HepG2 (cell line): ENCODE measurements around the gene ZBTB45. TPM values are rescaled to one million over a fixed set of nuclear protein-coding genes. Genes with fewer than 3 reads are reported as not detected.

ENCODE experiments used
- GABPA ChIP-seq, 2 experiments: IDR thresholded peaks; 2 replicates each; pipeline ENCODE4 v1.6.1; 2011 to 2016; ENCODE audit warnings: low read depth in 2 of 2, low read length in 1 of 2, missing biosample characterization in 1 of 2, missing genetic modification characterization in 1 of 2
- HOXA5 ChIP-seq: sonication (generic); formaldehyde crosslinking; IDR thresholded peaks from 2 replicates; pipeline ENCODE4 v1.4.0; 2020; ENCODE audit warnings: missing genetic modification reagents
- PHF20 ChIP-seq: sonication (generic); formaldehyde crosslinking; IDR thresholded peaks from 2 replicates; pipeline ENCODE4 v1.5.0; 2020; ENCODE audit warnings: mild to moderate bottlenecking, missing genetic modification reagents
- TCF7 ChIP-seq: sonication (generic); IDR thresholded peaks from 2 replicates; pipeline ENCODE4 v1.6.1; 2016; ENCODE audit warnings: antibody characterized with exemption, low read depth
- polyA plus RNA-seq, 8 experiments: library from polyadenylated mRNA; depleted of rRNA in 3 of 8; stranded (reverse) in 7 of 8; unstranded in 1 of 8; fragments of >200 nt; fragmentation: Illumina TruSeq in 4 of 8; extraction: Trizol in 4 of 8; gene quantifications; 2 replicates each; pipeline versions ENCODE4 v1.2.1 to v1.2.3, GENCODE V29; 2011 to 2016; ENCODE audit warnings: low read depth in 4 of 8, missing spikeins in 1 of 8, mixed read lengths in 1 of 8; ENCODE audit not compliant: insufficient read depth in 1 of 8
- total RNA-seq, 5 experiments: library from RNA; depleted of rRNA; stranded (reverse); fragments of >200 nt; fragmentation: Illumina TruSeq; extraction: Trizol; gene quantifications; 2 replicates each; pipeline ENCODE4 v1.2.3, GENCODE V29; 2016; ENCODE audit warnings: low read depth in 1 of 5
- TF ChIP-seq, protein P1 (sequence below): sonication (generic); formaldehyde crosslinking; conservative IDR thresholded peaks from 2 replicates; pipeline ENCODE4 v1.4.0; 2020; ENCODE audit warnings: mild to moderate bottlenecking, missing genetic modification reagents, moderate library complexity
- TF ChIP-seq, protein P2 (sequence below): sonication (generic); formaldehyde crosslinking; IDR thresholded peaks from 2 replicates; pipeline ENCODE4 v1.4.0; 2020; ENCODE audit warnings: missing genetic modification reagents

The ZBTB45 gene
- total and polyA plus RNA-seq, 2 of the 13 experiments (the other 11 are each of a cell fraction or from before 2014, with no cell fraction given), result 3.0 to 3.7 TPM

DNA sequence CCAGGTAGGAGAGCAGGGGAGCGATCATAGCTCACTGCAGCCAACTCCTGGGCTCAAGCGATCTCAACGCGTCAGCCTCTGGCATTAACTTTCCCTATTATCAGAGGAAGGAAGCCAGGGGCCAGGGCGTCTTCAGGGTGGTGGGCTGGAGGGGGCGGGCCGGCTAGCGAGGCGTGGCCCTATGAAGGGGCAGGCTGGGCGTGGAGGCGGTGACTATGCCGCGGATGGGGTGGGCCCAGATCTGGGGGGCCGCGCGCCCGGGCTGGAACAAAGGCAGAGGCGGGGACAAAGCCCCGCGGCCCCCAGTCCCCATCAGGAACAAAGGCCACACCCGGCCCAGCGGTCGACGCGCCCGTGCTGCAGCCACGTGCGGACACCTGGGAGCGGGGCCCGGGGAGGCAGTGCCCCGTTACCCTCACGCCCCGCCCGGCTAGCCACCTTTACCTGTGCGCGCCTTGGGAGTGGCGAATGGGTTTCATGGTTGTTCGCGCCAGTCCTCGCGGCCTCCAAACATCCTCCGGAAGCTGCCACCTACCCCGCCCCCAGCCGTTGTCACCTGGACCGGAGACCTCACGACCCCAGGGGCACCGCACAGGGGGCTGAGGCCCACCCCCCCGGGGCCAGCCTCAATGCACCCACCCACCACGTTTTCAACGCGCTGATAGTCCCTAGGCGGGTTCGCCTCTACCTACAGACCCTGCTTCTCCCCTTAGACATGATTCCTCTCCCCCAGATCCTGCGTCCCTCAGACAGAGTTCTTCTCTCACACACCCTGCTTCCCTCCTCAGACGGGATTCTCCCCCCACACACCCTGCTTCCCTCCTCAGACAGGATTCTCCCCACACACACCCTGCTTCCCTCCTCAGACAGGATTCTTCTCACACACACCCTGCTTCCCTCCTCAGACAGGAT lies 18.9 kb upstream of the ZBTB45 start (continued):
- TF ChIP-seq, protein P1, sequence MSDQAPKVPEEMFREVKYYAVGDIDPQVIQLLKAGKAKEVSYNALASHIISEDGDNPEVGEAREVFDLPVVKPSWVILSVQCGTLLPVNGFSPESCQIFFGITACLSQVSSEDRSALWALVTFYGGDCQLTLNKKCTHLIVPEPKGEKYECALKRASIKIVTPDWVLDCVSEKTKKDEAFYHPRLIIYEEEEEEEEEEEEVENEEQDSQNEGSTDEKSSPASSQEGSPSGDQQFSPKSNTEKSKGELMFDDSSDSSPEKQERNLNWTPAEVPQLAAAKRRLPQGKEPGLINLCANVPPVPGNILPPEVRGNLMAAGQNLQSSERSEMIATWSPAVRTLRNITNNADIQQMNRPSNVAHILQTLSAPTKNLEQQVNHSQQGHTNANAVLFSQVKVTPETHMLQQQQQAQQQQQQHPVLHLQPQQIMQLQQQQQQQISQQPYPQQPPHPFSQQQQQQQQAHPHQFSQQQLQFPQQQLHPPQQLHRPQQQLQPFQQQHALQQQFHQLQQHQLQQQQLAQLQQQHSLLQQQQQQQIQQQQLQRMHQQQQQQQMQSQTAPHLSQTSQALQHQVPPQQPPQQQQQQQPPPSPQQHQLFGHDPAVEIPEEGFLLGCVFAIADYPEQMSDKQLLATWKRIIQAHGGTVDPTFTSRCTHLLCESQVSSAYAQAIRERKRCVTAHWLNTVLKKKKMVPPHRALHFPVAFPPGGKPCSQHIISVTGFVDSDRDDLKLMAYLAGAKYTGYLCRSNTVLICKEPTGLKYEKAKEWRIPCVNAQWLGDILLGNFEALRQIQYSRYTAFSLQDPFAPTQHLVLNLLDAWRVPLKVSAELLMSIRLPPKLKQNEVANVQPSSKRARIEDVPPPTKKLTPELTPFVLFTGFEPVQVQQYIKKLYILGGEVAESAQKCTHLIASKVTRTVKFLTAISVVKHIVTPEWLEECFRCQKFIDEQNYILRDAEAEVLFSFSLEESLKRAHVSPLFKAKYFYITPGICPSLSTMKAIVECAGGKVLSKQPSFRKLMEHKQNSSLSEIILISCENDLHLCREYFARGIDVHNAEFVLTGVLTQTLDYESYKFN, result peak; percentile 47
- TF ChIP-seq, protein P2, sequence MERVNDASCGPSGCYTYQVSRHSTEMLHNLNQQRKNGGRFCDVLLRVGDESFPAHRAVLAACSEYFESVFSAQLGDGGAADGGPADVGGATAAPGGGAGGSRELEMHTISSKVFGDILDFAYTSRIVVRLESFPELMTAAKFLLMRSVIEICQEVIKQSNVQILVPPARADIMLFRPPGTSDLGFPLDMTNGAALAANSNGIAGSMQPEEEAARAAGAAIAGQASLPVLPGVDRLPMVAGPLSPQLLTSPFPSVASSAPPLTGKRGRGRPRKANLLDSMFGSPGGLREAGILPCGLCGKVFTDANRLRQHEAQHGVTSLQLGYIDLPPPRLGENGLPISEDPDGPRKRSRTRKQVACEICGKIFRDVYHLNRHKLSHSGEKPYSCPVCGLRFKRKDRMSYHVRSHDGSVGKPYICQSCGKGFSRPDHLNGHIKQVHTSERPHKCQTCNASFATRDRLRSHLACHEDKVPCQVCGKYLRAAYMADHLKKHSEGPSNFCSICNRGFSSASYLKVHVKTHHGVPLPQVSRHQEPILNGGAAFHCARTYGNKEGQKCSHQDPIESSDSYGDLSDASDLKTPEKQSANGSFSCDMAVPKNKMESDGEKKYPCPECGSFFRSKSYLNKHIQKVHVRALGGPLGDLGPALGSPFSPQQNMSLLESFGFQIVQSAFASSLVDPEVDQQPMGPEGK (CRISPR knock-in tag), result peak; percentile 55
- TF ChIP-seq PHF20 (CRISPR knock-in tag) (0 out of 2 replicates have a peak, but pooled peaks have one; percentile 19), TCF7 (peak; percentile 17; the same call in 1 of the 2 replicates), HOXA5 (CRISPR knock-in tag) (no peak), GABPA (IDR thresholded peaks at IDR 0.05; ENCODE audit: low read depth, low read length) (peak; percentile 52), GABPA (CRISPR knock-in tag; IDR thresholded peaks at IDR 0.05; ENCODE audit: low read depth) (peak; percentile 78)
- TF ChIP-seq, all 625 proteins: peak for 58
